Measurements from ENCODE around the gene SLC25A24. TPM values are rescaled to one million over a fixed set of nuclear protein-coding genes. Genes with fewer than 3 reads are reported as not detected.
"Not testable (repeated sequence)": the region's sequence is repeated elsewhere in the genome, so short reads cannot be mapped to it uniquely, and the experiment has no call there.

The SLC25A24 gene
- total and polyA plus RNA-seq, 9 of the 15 experiments (the other 6 are each of a cell fraction or from before 2014, with no cell fraction given) = 6.9 to 34.9 (median 25.4) TPM

DNA sequence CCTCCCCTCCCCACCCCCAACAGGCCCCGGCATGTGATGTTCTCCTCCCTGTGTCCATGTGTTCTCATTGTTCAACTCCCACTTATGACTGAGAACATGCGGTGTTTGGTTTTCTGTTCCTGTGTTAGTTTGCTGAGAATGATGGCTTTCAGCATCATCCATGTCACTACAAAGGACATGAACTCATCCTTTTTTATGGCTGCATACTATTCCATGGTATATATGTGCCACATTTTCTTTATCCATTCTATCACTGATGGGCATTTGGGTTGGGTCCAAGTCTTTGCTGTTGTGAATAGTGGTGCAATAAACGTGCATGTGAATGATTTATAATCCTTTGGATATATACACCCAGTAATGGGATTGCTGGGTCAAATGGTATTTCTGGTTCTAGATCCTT, 3.4 kb upstream of the SLC25A24 start:
- H3K36me3 ChIP-seq (ENCODE audit: control insufficient read depth, insufficient read depth, low read length); intact Hi-C loops (cut with micrococcal nuclease); H3K27ac ChIP-seq (ENCODE audit: extremely low read depth, low read depth, low read length); H3K4me3 ChIP-seq; H2AFZ ChIP-seq (ENCODE audit: low read depth, low read length); H3K9me1 ChIP-seq (ENCODE audit: control insufficient read depth, insufficient read depth, low read length); DNase-seq (ENCODE audit: extremely low read depth in 1 of 4, low spot score in 3 of 4); ATAC-seq; H3K4me2 ChIP-seq (ENCODE audit: insufficient read depth, low read length); H4K20me1 ChIP-seq (replicated peaks; ENCODE audit: control insufficient read depth, insufficient read depth, low read length); BruUV-seq (replicated peaks); CTCF ChIA-PET (ENCODE audit: low intra/inter-chr PET ratio); POLR2A ChIA-PET; FAIRE-seq; H3K27me3 ChIP-seq (ENCODE audit: control insufficient read depth in 2 of 2, insufficient read depth in 2 of 2, low read length in 2 of 2); H3K9ac ChIP-seq (ENCODE audit: insufficient read depth in 1 of 2, low read depth in 2 of 2, low read length in 2 of 2); H3K9me3 ChIP-seq (replicated peaks; ENCODE audit: control insufficient read depth, insufficient read depth, low read depth, low read length): not testable (repeated sequence)
- peak; percentile 35 for TF ChIP-seq RBM25 (IDR thresholded peaks at IDR 0.05; ENCODE audit: low read depth, low read length, severe bottlenecking)
- peak; percentile 43 to 44; a peak in 1 of 4 replicates for TF ChIP-seq KDM1A (IDR thresholded peaks at IDR 0.05)
- peak; percentile 69; the same call in 1 of the 2 replicates for TF ChIP-seq BCOR (IDR thresholded peaks at IDR 0.05)
- peak; percentile 94 for TF ChIP-seq ZNF146 (CRISPR knock-in tag; IDR thresholded peaks at IDR 0.05; ENCODE audit: unreplicated experiment)
- Histone ChIP-seq H3K79me2 (ENCODE audit: control insufficient read depth, insufficient read depth, low read length) (peaks cover 14% of the 10 kb centered on the region), H3K4me1 (replicated peaks in 1 of 2; ENCODE audit: control insufficient read depth in 2 of 2, insufficient read depth in 2 of 2, low read length in 2 of 2) (peaks cover 5 to 11% of the 10 kb centered on the region in 2 experiments; a peak in 4 of 5 replicates)
- in situ Hi-C loops (cut with MboI) = loop anchor here (25.0 kb wide), 1 partner anchor 259 kb away; the partner anchor contains the start of gene NBPF6
- WGBS (ENCODE audit: insufficient coverage, low coverage, missing lambda C conversion rate) = 28% methylated on average over 2 of the region's 3 CpGs

DNA sequence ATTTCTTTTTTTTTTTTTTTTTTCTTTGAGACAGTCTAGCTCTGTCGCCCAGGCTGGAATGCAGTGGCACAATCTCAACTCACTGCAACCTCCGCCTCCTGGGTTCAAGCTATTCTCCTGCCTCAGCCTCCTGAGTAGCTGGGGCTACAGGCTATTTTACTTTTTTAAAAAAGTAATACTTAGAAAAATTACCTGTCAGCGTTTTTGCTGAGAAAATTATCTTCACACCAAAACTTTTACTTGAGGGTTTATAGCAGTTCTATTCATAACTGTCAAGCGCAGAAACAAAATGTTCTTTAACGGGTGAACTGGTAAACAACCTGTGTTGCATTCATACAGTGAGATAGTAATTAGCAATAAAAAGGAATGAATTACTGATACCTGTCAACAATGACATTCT, 1.5 kb upstream of the SLC25A24 start:
- no TSS peak for BruUV-seq (replicated peaks)
- Histone ChIP-seq H3K4me2 (ENCODE audit: insufficient read depth, low read length) (no peak overlapping the region), H3K4me3 (no peak overlapping the region), H3K36me3 (ENCODE audit: control insufficient read depth, insufficient read depth, low read length) (peaks cover 11% of the 10 kb centered on the region; the same call in 2 of the 3 replicates), H4K20me1 (replicated peaks; ENCODE audit: control insufficient read depth, insufficient read depth, low read length) (no peaks in the 10 kb centered on the region), H3K27ac (ENCODE audit: extremely low read depth, low read depth, low read length) (no peak overlapping the region), H3K9ac (ENCODE audit: insufficient read depth in 1 of 2, low read depth in 2 of 2, low read length in 2 of 2) (no peak overlapping the region), H3K4me1 (replicated peaks in 1 of 2; ENCODE audit: control insufficient read depth in 2 of 2, insufficient read depth in 2 of 2, low read length in 2 of 2) (peaks cover 11 to 12% of the 10 kb centered on the region in 2 experiments; a peak in 4 of 5 replicates), H3K27me3 (ENCODE audit: control insufficient read depth in 2 of 2, insufficient read depth in 2 of 2, low read length in 2 of 2) (no peaks in the 10 kb centered on the region), H3K9me1 (ENCODE audit: control insufficient read depth, insufficient read depth, low read length) (no peaks in the 10 kb centered on the region), H3K79me2 (ENCODE audit: control insufficient read depth, insufficient read depth, low read length) (peaks cover 23% of the 10 kb centered on the region), H2AFZ (ENCODE audit: low read depth, low read length) (no peak overlapping the region), H3K9me3 (replicated peaks; ENCODE audit: control insufficient read depth, insufficient read depth, low read depth, low read length) (no peaks in the 10 kb centered on the region)
- DNase-seq (ENCODE audit: extremely low read depth in 1 of 4, low spot score in 3 of 4) (no peak), FAIRE-seq (no peak), ATAC-seq (no peak)
- 75% methylated on average over 5 of the region's 5 CpGs for WGBS (ENCODE audit: insufficient coverage, low coverage, missing lambda C conversion rate)
- intact Hi-C loops (cut with micrococcal nuclease) (no loop called here), in situ Hi-C loops (cut with MboI) (loop anchor here (25.0 kb wide), 1 partner anchor 261 kb away; the partner anchor contains the start of gene NBPF6)
- CTCF ChIA-PET (ENCODE audit: low intra/inter-chr PET ratio) = no interaction called here
- POLR2A ChIA-PET = interaction anchor here (1.0 to 2.7 kb wide), 4 partner anchors 8 to 15 kb away, joined by 3 to 18 read pairs (median 6); no protein-coding TSS in a partner anchor
- no peak for TF ChIP-seq CBFA2T3 (IDR thresholded peaks at IDR 0.05)
- no peak for TF ChIP-seq CEBPG (CRISPR knock-in tag; IDR thresholded peaks at IDR 0.05)
- no peak for TF ChIP-seq CEBPG (tag; conservative IDR thresholded peaks at IDR 0.05 in 1 of 2, IDR thresholded peaks at IDR 0.05 in 1 of 2)
- no peak for TF ChIP-seq KLF6 (CRISPR knock-in tag; IDR thresholded peaks at IDR 0.05; ENCODE audit: borderline replicate concordance)
- TF ChIP-seq SAFB2 (IDR thresholded peaks at IDR 0.05; ENCODE audit: borderline replicate concordance, low read depth, low read length, severe bottlenecking) = no peak
- peak; percentile 77 for TF ChIP-seq C11orf30 (IDR thresholded peaks at IDR 0.05; ENCODE audit: low read depth)
- TF ChIP-seq SP1 (CRISPR knock-in tag; IDR thresholded peaks at IDR 0.05) = no peak
- no peak for TF ChIP-seq PYGO2 (tag; IDR thresholded peaks at IDR 0.05)
- peak; percentile 77; the same call in 1 of the 2 replicates for TF ChIP-seq MAFK (IDR thresholded peaks at IDR 0.05; ENCODE audit: low read length)
- TF ChIP-seq, protein P1, sequence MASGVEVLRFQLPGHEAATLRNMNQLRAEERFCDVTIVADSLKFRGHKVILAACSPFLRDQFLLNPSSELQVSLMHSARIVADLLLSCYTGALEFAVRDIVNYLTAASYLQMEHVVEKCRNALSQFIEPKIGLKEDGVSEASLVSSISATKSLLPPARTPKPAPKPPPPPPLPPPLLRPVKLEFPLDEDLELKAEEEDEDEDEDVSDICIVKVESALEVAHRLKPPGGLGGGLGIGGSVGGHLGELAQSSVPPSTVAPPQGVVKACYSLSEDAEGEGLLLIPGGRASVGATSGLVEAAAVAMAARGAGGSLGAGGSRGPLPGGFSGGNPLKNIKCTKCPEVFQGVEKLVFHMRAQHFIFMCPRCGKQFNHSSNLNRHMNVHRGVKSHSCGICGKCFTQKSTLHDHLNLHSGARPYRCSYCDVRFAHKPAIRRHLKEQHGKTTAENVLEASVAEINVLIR (CRISPR knock-in tag; IDR thresholded peaks at IDR 0.05) = no peak
- TF ChIP-seq, protein P2, sequence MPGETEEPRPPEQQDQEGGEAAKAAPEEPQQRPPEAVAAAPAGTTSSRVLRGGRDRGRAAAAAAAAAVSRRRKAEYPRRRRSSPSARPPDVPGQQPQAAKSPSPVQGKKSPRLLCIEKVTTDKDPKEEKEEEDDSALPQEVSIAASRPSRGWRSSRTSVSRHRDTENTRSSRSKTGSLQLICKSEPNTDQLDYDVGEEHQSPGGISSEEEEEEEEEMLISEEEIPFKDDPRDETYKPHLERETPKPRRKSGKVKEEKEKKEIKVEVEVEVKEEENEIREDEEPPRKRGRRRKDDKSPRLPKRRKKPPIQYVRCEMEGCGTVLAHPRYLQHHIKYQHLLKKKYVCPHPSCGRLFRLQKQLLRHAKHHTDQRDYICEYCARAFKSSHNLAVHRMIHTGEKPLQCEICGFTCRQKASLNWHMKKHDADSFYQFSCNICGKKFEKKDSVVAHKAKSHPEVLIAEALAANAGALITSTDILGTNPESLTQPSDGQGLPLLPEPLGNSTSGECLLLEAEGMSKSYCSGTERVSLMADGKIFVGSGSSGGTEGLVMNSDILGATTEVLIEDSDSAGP (CRISPR knock-in tag; IDR thresholded peaks at IDR 0.05) = no peak

All from K562 (cell line).